ENCODE measurements around the gene BTBD9.

GRCh38 chr6:38651121-38651784 lies 11.5 kb upstream of the BTBD9 start:
- TF ChIP-seq EZH2 (IDR thresholded peaks at IDR 0.05; ENCODE audit: low read length, unreplicated experiment): no peak
- no peak for TF ChIP-seq CTCF (conservative IDR thresholded peaks at IDR 0.05; ENCODE audit: low read depth, low read length)

Data from PC-3 (cell line).